DOHH2 (cell line): ENCODE measurements around the gene NEGR1.

Experiments used
- EZH2phosphoT487 ChIP-seq: fragments of 200-600 bp; sonication (generic); IDR thresholded peaks from 2 replicates; pipeline ENCODE4 v1.6.1; 2017; ENCODE audit warnings: borderline replicate concordance, mild to moderate bottlenecking, antibody characterized with exemption, low read length, moderate library complexity, mixed read lengths
- TF ChIP-seq, protein P1 (sequence below): fragments of 200-600 bp; sonication (generic); IDR thresholded peaks from one replicate; pipeline ENCODE4 v1.5.1; 2014; ENCODE audit warnings: antibody characterized with exemption, mild to moderate bottlenecking, low read depth, low read length; ENCODE audit not compliant: poor library complexity, severe bottlenecking

- TF ChIP-seq, protein P1, sequence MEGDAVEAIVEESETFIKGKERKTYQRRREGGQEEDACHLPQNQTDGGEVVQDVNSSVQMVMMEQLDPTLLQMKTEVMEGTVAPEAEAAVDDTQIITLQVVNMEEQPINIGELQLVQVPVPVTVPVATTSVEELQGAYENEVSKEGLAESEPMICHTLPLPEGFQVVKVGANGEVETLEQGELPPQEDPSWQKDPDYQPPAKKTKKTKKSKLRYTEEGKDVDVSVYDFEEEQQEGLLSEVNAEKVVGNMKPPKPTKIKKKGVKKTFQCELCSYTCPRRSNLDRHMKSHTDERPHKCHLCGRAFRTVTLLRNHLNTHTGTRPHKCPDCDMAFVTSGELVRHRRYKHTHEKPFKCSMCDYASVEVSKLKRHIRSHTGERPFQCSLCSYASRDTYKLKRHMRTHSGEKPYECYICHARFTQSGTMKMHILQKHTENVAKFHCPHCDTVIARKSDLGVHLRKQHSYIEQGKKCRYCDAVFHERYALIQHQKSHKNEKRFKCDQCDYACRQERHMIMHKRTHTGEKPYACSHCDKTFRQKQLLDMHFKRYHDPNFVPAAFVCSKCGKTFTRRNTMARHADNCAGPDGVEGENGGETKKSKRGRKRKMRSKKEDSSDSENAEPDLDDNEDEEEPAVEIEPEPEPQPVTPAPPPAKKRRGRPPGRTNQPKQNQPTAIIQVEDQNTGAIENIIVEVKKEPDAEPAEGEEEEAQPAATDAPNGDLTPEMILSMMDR: no peak
- no peak for TF ChIP-seq EZH2phosphoT487
Measured at GRCh38 chr1:72182859-72183258, 99.5 kb downstream of the NEGR1 start.
